GM19328 (cell line): ENCODE results near the gene LCP1.

Experiments used
- ATAC-seq: cut with Tn5 transposase; IDR thresholded peaks from one replicate; pipeline ENCODE4 v1.9.1; 2021; ENCODE audit warnings: mild to moderate bottlenecking, moderate library complexity; ENCODE audit not compliant: unreplicated experiment

LCP1 gene

GRCh38 chr13:46129955-46130618, 51.9 kb downstream of the LCP1 start:
- ATAC-seq, result no peak

- ATAC-seq, result no peak
These were observed 52.9 kb downstream of the LCP1 start for GRCh38 chr13:46129124-46129523.

- no peak for ATAC-seq
These were observed 54.5 kb downstream of the LCP1 start for GRCh38 chr13:46127358-46128023.

GRCh38 chr13:46126552-46127357, 55.2 kb downstream of the LCP1 start:
- no peak for ATAC-seq

GRCh38 chr13:46126056-46126455, 55.9 kb downstream of the LCP1 start:
- no peak for ATAC-seq

- ATAC-seq, result no peak
These were observed 56.7 kb downstream of the LCP1 start for GRCh38 chr13:46124967-46125933.

GRCh38 chr13:46124531-46124966, 57.4 kb downstream of the LCP1 start:
- no peak for ATAC-seq

- ATAC-seq, result no peak
These were observed 59.7 kb downstream of the LCP1 start for GRCh38 chr13:46122304-46122703.

GRCh38 chr13:46121597-46122163, 60.3 kb downstream of the LCP1 start:
- ATAC-seq, result no peak

GRCh38 chr13:46121033-46121432, 60.9 kb downstream of the LCP1 start:
- ATAC-seq, result no peak

- ATAC-seq, result no peak
These were observed 61.9 kb downstream of the LCP1 start for GRCh38 chr13:46119883-46120614.

- no peak for ATAC-seq
These were observed 65.1 kb downstream of the LCP1 start for GRCh38 chr13:46116653-46117502.

- no peak for ATAC-seq
These were observed 67.4 kb downstream of the LCP1 start for GRCh38 chr13:46114613-46115012.

GRCh38 chr13:46113596-46113995, 68.4 kb downstream of the LCP1 start:
- no peak for ATAC-seq

- ATAC-seq, result no peak
These were observed 70.8 kb downstream of the LCP1 start for GRCh38 chr13:46111151-46111550.

- no peak for ATAC-seq
These were observed 72.5 kb downstream of the LCP1 start for GRCh38 chr13:46109451-46109850.

GRCh38 chr13:46106839-46107371, 75.1 kb downstream of the LCP1 start:
- no peak for ATAC-seq

- no peak for ATAC-seq
These were observed 77.1 kb downstream of the LCP1 start, which contains the start of gene CPB2 for GRCh38 chr13:46104868-46105267. TSS of gene CPB2 (minus strand) at chr13:46105033. CDS start at chr13:46105009, 24 bp downstream.
